Choroid plexus epithelial cell (primary cell): ENCODE data around the gene CCL24.

Experiments
- DNase-seq: peaks from one replicate; pipeline ENCODE4 v3.0.0-alpha.2; 2010; ENCODE audit warnings: low read depth
- H3K4me3 ChIP-seq: 2 replicates; pipeline ENCODE4 v1.5.1; 2011; ENCODE audit warnings: low read depth, mild to moderate bottlenecking, control low read depth, low read length, moderate library complexity
- TF ChIP-seq, protein P1 (sequence below): conservative IDR thresholded peaks from 2 replicates; pipeline ENCODE4 v1.5.1; 2011; ENCODE audit warnings: low read depth, mild to moderate bottlenecking, control low read depth, inconsistent platforms, low read length, moderate library complexity

Gene CCL24

DNA sequence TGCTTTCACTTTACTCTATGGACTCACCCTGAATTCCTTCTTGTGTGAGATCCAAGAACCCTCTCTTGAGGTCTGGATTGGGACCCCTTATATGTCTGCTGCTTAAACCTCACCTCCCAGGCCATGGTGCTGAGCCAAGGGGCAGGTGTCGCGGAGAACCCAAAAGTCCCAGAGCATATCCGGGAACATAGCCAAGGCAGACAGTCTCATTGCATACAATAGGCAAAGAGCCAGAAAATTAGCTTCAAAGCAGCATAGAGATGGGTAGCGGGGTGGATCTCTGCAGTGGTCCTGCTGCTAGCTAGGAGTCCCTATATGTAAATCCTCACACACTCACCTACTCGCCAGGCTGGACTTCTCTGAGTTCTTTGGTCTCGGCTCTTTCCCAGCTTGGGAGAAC, 5.5 kb downstream of the CCL24 start:
- TF ChIP-seq, protein P1, sequence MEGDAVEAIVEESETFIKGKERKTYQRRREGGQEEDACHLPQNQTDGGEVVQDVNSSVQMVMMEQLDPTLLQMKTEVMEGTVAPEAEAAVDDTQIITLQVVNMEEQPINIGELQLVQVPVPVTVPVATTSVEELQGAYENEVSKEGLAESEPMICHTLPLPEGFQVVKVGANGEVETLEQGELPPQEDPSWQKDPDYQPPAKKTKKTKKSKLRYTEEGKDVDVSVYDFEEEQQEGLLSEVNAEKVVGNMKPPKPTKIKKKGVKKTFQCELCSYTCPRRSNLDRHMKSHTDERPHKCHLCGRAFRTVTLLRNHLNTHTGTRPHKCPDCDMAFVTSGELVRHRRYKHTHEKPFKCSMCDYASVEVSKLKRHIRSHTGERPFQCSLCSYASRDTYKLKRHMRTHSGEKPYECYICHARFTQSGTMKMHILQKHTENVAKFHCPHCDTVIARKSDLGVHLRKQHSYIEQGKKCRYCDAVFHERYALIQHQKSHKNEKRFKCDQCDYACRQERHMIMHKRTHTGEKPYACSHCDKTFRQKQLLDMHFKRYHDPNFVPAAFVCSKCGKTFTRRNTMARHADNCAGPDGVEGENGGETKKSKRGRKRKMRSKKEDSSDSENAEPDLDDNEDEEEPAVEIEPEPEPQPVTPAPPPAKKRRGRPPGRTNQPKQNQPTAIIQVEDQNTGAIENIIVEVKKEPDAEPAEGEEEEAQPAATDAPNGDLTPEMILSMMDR: no peak
- peak; percentile 20 for DNase-seq
- H3K4me3 ChIP-seq: no peak overlapping the region

DNA sequence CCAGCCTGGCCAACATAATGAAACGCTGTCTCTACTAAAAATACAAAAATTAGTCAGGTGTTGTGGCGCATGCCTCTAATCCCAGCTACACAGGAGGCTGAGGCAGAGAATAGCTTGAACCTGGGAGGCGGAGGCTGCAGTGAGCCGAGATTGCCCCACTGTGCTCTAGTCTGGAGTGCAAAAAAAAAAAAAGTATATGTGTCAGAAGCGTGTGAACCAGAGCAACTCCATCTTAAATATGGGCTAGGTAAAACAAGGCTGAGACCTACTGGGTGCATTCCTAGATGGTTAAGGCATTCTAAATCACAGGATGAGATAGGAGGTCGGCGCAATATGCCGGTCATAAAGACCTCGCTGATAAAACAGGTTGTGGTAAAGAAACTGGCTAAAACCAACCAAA, 6.2 kb downstream of the CCL24 start:
- H3K4me3 ChIP-seq: no peak overlapping the region
- DNase-seq: no peak
- TF ChIP-seq, protein P1: no peak

DNA sequence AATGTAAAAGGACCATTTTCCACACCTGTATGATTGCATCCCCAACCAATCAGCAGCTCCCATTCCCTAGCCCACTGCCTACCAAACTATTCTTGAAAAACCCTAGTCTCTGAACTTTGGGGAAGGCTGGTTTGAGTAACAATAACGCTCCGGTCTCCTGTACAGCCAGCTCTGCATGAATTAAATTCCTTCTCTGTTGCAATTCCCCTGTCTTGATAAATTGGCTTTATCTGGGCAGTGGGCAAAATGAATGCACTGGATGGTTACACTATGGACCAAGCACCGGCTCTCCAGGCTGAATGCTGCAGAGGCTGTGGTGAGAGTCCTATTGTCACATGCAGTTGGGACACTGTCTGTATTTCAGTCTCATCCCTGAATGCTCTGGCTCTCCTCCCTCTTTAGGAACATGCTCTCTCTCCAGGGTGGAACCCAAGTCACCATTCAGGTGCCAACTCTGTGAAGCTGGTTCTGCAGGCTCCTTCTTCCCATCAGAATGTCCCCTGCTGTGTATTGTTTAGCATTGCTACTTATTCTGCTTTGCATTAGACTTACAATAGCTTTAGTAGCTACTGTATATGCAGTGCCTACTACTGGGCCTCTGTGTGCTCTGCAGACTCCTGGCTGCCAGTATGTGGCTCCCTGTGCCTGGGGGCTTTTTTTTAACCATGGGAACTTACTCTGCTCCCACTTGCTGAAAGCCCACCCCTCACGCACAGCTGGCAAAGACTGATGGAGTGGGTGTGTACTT, 6.9 kb downstream of the CCL24 start:
- DNase-seq: no peak
- TF ChIP-seq, protein P1: no peak
- H3K4me3 ChIP-seq: no peak overlapping the region

DNA sequence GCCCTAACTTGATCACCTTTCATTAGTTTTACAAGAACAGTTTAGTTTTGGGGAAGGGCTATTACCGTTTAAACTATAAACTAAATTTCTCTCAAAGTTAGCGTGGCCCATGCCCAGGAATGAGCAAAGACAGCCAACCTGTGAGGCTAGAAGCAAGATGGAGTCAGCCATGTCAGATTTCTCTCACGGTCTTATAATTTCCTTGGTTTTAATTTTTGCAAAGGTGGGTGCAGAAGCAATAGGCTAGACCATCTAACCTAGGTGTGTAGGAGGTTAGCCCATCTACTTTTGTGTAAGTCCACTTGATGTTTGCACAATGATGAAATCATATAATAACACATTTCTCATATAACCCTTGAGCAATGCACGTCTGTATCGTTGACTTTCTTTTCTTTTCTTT, 8.9 kb downstream of the CCL24 start:
- no peak for DNase-seq
- no peak overlapping the region for H3K4me3 ChIP-seq
- TF ChIP-seq, protein P1: no peak

DNA sequence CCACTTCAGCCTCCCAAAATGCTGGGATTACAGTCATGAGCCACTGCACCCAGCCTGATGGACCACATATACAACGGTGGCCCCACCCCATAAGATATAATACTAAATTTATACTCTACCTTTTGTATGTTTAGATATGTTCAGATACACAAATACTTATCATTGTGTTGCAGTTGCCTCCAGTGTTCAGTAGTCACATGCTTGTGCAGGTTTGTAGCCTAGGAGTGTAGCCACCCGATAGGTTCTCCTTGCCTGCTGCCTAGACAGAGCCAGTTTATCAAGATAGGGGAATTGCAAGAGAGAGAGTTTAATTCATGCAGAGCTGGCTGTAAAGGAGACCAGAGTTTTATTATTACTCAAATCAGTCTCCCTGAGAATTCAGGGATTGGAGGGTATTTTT, 9.6 kb downstream of the CCL24 start:
- DNase-seq: no peak
- no peak overlapping the region for H3K4me3 ChIP-seq
- TF ChIP-seq, protein P1: no peak

DNA sequence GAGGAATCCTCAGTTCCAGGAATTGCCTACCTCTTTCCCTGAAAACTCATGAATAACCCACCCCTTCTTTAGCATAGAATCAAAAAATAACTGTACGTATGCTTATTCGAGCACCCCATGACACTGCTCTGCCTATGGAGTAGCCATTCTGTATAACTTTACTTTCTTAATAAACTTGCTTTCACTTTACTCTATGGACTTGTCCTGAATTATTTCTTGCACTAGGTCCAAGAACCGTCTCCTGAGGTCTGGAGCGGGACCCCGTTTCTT, 11.1 kb downstream of the CCL24 start:
- no peak for DNase-seq
- H3K4me3 ChIP-seq: no peak overlapping the region
- TF ChIP-seq, protein P1: no peak

DNA sequence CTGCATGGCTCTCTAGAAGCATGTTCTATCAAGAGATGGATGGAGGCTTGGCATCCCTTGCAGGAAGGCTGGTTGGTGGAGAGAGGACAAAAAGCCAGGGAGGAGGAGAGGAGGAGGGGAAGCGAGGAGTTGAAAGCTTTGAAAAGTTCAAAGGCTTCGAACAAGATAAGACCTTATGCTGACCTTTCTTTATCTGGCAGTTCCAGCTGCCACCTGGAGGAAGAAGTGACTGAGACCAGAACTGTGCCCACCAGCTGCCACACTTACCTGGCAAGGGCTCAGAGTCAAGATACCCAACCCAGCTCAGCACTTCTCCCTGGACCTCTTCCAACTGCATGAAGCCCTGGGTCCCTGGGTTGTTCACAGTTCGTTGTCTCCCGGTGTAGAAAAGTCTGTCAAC, 14.8 kb downstream of the CCL24 start:
- no peak for DNase-seq
- no peak overlapping the region for H3K4me3 ChIP-seq
- TF ChIP-seq, protein P1: no peak
